ENCODE measurements around the gene PPID. TPM values are rescaled to one million over a fixed set of nuclear protein-coding genes. Genes with fewer than 3 reads are reported as not detected.

PPID gene
- total RNA-seq = 10 to 100 TPM; 19.2 to 38.3 (median 28.0) TPM
- 39.9 TPM for polyA plus RNA-seq
- long read RNA-seq, donor 1, transcript PPID-201 (10 exons, 1,823 nt) = major isoform, 117 of 126 reads
- long read RNA-seq, donor 1, partial matches to known transcripts = 3 of 126 reads
- long read RNA-seq, donor 1, other reads (novel, unspliced or antisense) = 6 of 126 reads
- long read RNA-seq, donor 2, transcript PPID-201 (10 exons, 1,823 nt) = major isoform, 49 of 51 reads
- long read RNA-seq, donor 2, partial matches to known transcripts = 2 of 51 reads
- long read RNA-seq, donor 2, other reads (novel, unspliced or antisense) = 0 of 51 reads
- long read RNA-seq, donor 3, transcript PPID-201 (10 exons, 1,823 nt) = major isoform, 175 of 191 reads
- long read RNA-seq, donor 3, partial matches to known transcripts = 9 of 191 reads
- long read RNA-seq, donor 3, other reads (novel, unspliced or antisense) = 7 of 191 reads
- long read RNA-seq, donor 4, transcript PPID-201 (10 exons, 1,823 nt) = major isoform, 28 of 30 reads
- long read RNA-seq, donor 4, partial matches to known transcripts = 0 of 30 reads
- long read RNA-seq, donor 4, other reads (novel, unspliced or antisense) = 2 of 30 reads

DNA sequence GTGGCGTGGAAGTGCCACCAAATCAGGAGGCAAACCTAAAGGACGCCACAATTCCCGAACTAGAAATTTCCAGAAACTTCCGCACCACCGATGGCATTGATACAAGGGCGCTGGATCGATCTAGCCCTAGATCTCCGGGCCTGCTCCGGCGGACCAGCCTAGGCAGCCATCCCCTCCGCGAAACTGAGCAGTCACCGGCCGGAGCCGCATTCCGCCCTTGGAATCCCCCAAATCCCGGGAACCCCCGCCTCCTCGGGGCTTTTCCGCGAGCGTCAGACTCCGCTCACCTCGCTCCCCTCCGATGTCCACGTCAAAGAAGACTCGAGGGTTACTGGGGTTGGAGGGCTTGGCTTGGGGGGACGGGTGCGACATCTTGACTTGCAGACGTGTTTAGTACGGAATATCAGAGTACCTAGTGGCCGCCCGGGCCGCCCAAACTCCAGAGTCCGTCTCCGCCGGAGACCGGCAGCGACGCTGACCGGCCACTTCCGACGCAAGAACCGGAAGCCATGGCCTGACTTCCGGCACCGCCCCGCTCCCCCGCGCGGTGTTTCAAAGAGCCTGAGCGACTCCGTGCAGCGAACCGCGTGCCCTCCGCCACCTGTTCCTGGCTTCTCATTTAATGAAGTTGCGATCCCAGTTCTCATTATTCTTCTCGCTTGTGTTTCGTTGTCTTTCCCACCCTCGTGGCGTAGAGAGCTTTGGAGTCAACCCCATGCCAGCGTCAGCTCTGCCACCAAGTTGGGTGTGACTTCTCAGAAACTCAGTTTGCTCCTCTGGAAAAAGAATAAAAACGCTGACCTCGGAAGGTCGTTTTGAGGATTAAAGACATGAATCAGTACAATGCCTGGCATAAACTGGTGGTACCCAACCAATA is at the start of gene PPID:
TSS of gene PPID (minus strand) at position 480 of the 877 bp plus-strand sequence. CDS start at position 372, 108 bp downstream.
- DNase-seq = peak; percentile 87 to 94 (median 94)
- H3K4me3 ChIP-seq (ENCODE audit: low read length) = peak within 1 kb of the TSS; percentile 88
- WGBS = under 1% methylated on average over 65 of the region's 65 CpGs
- H3K9me3 ChIP-seq (ENCODE audit: control insufficient read depth, low read length) = no peaks in the 10 kb centered on the region
- intact Hi-C loops (cut with DNase I) = loop anchor here in 3 of 4 donors (10.0 kb wide), 3 partner anchors 452 to 722 kb away; no protein-coding TSS in a partner anchor
- peak; percentile 98 for ATAC-seq
- peak within 1 kb of the TSS; percentile 88 for H3K27ac ChIP-seq (ENCODE audit: low read length)
- H3K4me1 ChIP-seq (ENCODE audit: control insufficient read depth, insufficient read depth, low read length) = peaks cover 4% of the 10 kb centered on the region
- no peaks in the 10 kb centered on the region for H3K27me3 ChIP-seq (ENCODE audit: control insufficient read depth, insufficient read depth)

DNA sequence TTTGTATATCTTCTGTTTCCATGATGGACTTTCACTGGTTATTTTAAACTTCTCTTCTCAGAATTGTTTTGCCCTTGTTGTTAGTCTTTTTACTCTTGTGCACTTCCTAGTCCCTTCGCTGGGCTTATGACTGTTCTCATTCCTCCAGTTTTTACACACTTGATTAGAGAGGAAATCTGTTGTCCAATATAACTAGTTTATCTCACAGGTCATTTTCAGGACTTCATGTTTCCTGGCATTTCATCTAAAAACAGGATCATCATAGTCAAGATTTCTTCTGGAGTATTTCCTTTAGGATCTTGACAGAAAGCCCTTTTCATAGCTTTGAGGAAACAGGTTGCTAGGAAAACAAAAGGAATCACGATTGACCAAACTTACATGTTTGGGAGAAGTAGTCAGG is 48.6 kb upstream of the PPID start:
- no peaks in the 10 kb centered on the region for H3K9me3 ChIP-seq (ENCODE audit: control insufficient read depth, low read length)
- DNase-seq (no peak), ATAC-seq (no peak)
- H3K4me3 ChIP-seq (ENCODE audit: low read length) = no peak overlapping the region
- intact Hi-C loops (cut with DNase I) = loop anchor here in 1 of 4 donors (10.0 kb wide), 1 partner anchor 53 kb away; no protein-coding TSS in a partner anchor
- 26% methylated on average over 2 of the region's 2 CpGs for WGBS
- peaks cover 8% of the 10 kb centered on the region for H3K4me1 ChIP-seq (ENCODE audit: control insufficient read depth, insufficient read depth, low read length)
- no peak overlapping the region for H3K27ac ChIP-seq (ENCODE audit: low read length)
- H3K27me3 ChIP-seq (ENCODE audit: control insufficient read depth, insufficient read depth) = no peaks in the 10 kb centered on the region

DNA sequence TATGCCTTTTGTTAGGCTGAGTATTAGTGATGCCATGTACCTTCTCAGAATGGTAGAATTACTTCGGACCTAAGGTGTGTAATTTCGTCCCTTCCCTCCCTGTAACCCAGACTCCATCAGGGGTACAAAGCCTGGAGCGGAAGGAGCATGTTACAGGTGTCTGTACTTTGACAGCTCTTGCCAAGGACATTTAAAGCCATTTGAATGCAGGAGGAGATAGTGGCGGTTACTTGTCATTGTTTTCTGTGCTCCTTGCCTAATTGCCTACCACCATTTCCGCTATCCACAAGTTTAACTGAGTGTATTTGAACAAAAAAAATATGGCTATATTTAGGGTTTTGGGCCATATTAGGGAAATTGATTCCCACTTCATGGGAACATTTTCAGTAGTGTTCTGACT is 47.5 kb upstream of the PPID start:
- ATAC-seq = no peak
- peaks cover 6% of the 10 kb centered on the region for H3K4me1 ChIP-seq (ENCODE audit: control insufficient read depth, insufficient read depth, low read length)
- no peaks in the 10 kb centered on the region for H3K9me3 ChIP-seq (ENCODE audit: control insufficient read depth, low read length)
- H3K27me3 ChIP-seq (ENCODE audit: control insufficient read depth, insufficient read depth) = no peaks in the 10 kb centered on the region
- 61% methylated on average over 5 of the region's 5 CpGs for WGBS
- DNase-seq = no peak
- H3K4me3 ChIP-seq (ENCODE audit: low read length) = peak overlapping the region; percentile 96
- H3K27ac ChIP-seq (ENCODE audit: low read length) = no peak overlapping the region
- intact Hi-C loops (cut with DNase I) = loop anchor here in 1 of 4 donors (10.0 kb wide), 1 partner anchor 54 kb away; no protein-coding TSS in a partner anchor

DNA sequence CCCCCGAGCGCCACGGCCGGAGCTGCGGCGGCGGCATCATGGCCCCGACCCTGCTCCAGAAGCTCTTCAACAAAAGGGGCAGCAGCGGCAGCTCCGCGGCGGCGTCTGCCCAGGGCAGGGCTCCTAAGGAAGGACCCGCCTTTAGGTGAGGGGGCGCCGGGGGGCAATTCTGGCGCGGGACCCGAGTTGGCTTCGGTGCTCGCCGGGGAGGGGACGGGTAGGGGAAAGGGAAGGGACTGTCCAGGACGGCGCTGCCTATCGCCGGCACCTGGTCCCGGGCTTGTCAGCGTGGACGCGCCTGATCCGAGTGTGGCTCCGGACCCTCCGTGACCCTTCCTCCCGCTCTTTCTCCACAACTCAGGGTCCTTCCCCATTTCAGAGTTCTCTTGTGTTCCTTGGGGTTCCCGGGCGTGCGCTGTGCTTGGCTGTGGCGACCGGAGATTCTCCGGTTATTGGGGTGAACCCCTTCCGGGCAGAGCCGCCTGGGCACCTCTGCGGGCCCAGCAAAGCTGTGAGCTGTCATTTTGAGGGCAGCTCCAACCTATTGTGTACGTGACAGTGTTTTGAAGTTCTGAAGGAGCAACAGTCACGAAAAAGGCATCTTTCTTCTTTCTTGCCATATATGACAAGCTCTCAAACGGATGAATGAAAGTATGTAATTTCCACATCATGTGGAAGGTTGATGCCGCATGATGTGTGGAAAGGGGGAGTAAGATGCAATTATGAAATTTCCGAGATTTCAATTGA is 46.2 kb upstream of the PPID start:
- WGBS = under 1% methylated on average over 49 of the region's 49 CpGs
- Histone ChIP-seq H3K4me1 (ENCODE audit: control insufficient read depth, insufficient read depth, low read length) (peaks cover 4% of the 10 kb centered on the region), H3K4me3 (ENCODE audit: low read length) (peak overlapping the region; percentile 96), H3K27me3 (ENCODE audit: control insufficient read depth, insufficient read depth) (no peaks in the 10 kb centered on the region), H3K9me3 (ENCODE audit: control insufficient read depth, low read length) (no peaks in the 10 kb centered on the region), H3K27ac (ENCODE audit: low read length) (peak overlapping the region; percentile 62)
- intact Hi-C loops (cut with DNase I) = loop anchor here in 3 of 4 donors (5.0 to 10.0 kb wide), 3 partner anchors 43 to 75 kb away; no protein-coding TSS in a partner anchor
- DNase-seq (peak; percentile 47 to 86 (median 82)), ATAC-seq (peak; percentile 40 to 44)

DNA sequence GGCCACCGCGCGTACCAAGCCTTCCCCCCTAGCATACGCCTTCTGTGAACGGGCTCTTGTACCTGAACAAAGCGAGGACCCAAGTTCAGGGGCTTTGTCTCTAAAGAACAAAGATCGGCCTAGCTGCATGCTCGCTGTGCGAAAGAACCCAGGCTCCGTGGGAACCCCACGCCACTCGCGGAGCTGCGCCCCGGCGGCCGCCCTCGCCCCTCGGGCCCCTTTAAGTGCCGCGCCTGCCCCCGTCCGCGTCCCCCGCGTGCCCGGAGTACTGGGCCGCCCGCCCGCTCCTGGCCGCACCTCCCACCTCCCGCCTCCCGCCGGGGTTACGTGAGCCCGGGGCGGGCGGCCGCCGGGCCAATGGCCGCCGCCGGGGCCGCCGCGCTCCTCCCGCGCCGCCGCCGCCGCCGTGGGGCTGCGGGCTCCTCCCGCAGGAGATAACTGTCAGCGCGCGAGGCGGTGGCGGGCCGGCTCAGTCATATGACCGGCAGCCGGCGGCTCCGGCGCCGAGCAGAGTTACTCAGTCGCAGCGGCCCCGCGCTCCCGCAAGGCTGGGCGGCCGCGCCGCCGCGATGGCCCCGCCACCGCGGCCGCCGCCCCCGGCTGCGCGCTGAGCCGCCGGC is 45.5 kb upstream of the PPID start, which contains the start of gene FNIP2:
TSS of gene FNIP2 (plus strand) at position 472 of the 620 bp plus-strand sequence. CDS start 187 bp downstream, outside the sequence.
- H3K4me1 ChIP-seq (ENCODE audit: control insufficient read depth, insufficient read depth, low read length) = peaks cover 4% of the 10 kb centered on the region

GRCh38 chr4:158767451-158767850 is 44.3 kb upstream of the PPID start:
- ATAC-seq (no peak), DNase-seq (no peak)
- intact Hi-C loops (cut with DNase I) = loop anchor here in 3 of 4 donors (5.0 to 10.0 kb wide), 3 partner anchors 45 to 77 kb away; no protein-coding TSS in a partner anchor
- peaks cover 4% of the 10 kb centered on the region for H3K4me1 ChIP-seq (ENCODE audit: control insufficient read depth, insufficient read depth, low read length)
- no peak overlapping the region for H3K4me3 ChIP-seq (ENCODE audit: low read length)
- H3K27me3 ChIP-seq (ENCODE audit: control insufficient read depth, insufficient read depth) = no peaks in the 10 kb centered on the region
- H3K27ac ChIP-seq (ENCODE audit: low read length) = no peak overlapping the region
- WGBS = 40% methylated on average over 2 of the region's 2 CpGs
- H3K9me3 ChIP-seq (ENCODE audit: control insufficient read depth, low read length) = no peaks in the 10 kb centered on the region

More for the DNA sequence above, 45.5 kb upstream of the PPID start, which contains the start of gene FNIP2:
- no peaks in the 10 kb centered on the region for H3K9me3 ChIP-seq (ENCODE audit: control insufficient read depth, low read length)
- 1% methylated on average over 88 of the region's 88 CpGs for WGBS
- intact Hi-C loops (cut with DNase I) = loop anchor here in 3 of 4 donors (5.0 to 10.0 kb wide), 3 partner anchors 44 to 76 kb away; no protein-coding TSS in a partner anchor
- peak within 1 kb of the TSS; percentile 92 for H3K27ac ChIP-seq (ENCODE audit: low read length)
- DNase-seq (peak; percentile 86 to 95 (median 94)), ATAC-seq (peak; percentile 96 to 97)
- no peaks in the 10 kb centered on the region for H3K27me3 ChIP-seq (ENCODE audit: control insufficient read depth, insufficient read depth)
- peak within 1 kb of the TSS; percentile 96 for H3K4me3 ChIP-seq (ENCODE audit: low read length)

GRCh38 chr4:158766434-158767044 is 43.3 kb upstream of the PPID start:
- H3K27ac ChIP-seq (ENCODE audit: low read length) = peak overlapping the region; percentile 24
- H3K4me3 ChIP-seq (ENCODE audit: low read length) = no peak overlapping the region
- peaks cover 4% of the 10 kb centered on the region for H3K4me1 ChIP-seq (ENCODE audit: control insufficient read depth, insufficient read depth, low read length)
- intact Hi-C loops (cut with DNase I) = loop anchor here in 3 of 4 donors (5.0 to 10.0 kb wide), 3 partner anchors 46 to 78 kb away; no protein-coding TSS in a partner anchor
- H3K9me3 ChIP-seq (ENCODE audit: control insufficient read depth, low read length) = no peaks in the 10 kb centered on the region
- ATAC-seq (no peak), DNase-seq (no peak)
- no peaks in the 10 kb centered on the region for H3K27me3 ChIP-seq (ENCODE audit: control insufficient read depth, insufficient read depth)
- 58% methylated on average over 6 of the region's 6 CpGs for WGBS

DNA sequence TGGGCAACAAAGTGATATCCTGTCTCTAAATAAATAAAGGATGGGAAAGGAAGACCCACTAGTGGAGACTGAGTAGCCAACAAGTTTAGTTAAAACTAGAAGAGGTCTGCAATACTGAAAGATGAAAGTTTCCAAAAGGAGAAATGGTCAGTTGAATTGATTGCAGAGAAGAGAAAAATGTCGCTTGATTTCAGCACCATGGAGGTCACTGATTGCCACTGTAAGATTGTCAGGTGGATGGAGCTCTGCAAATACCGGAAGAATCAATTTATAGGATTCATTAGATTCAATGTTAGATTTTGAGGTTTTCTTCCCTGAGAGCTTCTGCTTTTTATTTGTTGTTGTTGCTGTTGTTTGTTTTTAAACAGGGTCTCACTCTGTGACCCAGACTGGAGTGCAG is 40.3 kb upstream of the PPID start:
- ATAC-seq = no peak
- intact Hi-C loops (cut with DNase I) = loop anchor here in 1 of 4 donors (10.0 kb wide), 1 partner anchor 81 kb away; no protein-coding TSS in a partner anchor
- Histone ChIP-seq H3K4me1 (ENCODE audit: control insufficient read depth, insufficient read depth, low read length) (no peaks in the 10 kb centered on the region), H3K27me3 (ENCODE audit: control insufficient read depth, insufficient read depth) (no peaks in the 10 kb centered on the region), H3K27ac (ENCODE audit: low read length) (no peak overlapping the region), H3K4me3 (ENCODE audit: low read length) (no peak overlapping the region), H3K9me3 (ENCODE audit: control insufficient read depth, low read length) (no peaks in the 10 kb centered on the region)
- DNase-seq = no peak
- WGBS = 48% methylated on average over 2 of the region's 2 CpGs

GRCh38 chr4:158762553-158762952 is 39.4 kb upstream of the PPID start:
- H3K27ac ChIP-seq (ENCODE audit: low read length) = no peak overlapping the region
- intact Hi-C loops (cut with DNase I) = loop anchor here in 1 of 4 donors (10.0 kb wide), 1 partner anchor 82 kb away; no protein-coding TSS in a partner anchor
- 56% methylated on average over 4 of the region's 4 CpGs for WGBS
- no peaks in the 10 kb centered on the region for H3K27me3 ChIP-seq (ENCODE audit: control insufficient read depth, insufficient read depth)
- H3K4me1 ChIP-seq (ENCODE audit: control insufficient read depth, insufficient read depth, low read length) = no peaks in the 10 kb centered on the region
- DNase-seq = no peak
- peak in 1 of 2 donors; percentile 42 for ATAC-seq
- H3K9me3 ChIP-seq (ENCODE audit: control insufficient read depth, low read length) = no peaks in the 10 kb centered on the region
- H3K4me3 ChIP-seq (ENCODE audit: low read length) = no peak overlapping the region

All from right cardiac atrium (tissue), 5 donors.